ENCODE measurements around the gene CCR7.

The CCR7 gene

GRCh38 chr17:40598619-40599467 is 33.6 kb upstream of the CCR7 start:
- TF ChIP-seq CTCF (IDR thresholded peaks at IDR 0.05), result no peak
- H3K4me3 ChIP-seq (ENCODE audit: low read depth in 1 of 2, low read length in 1 of 2), result no peak overlapping the region
- H3K9me3 ChIP-seq, result no peaks in the 10 kb centered on the region
- no peaks in the 10 kb centered on the region for H3K4me1 ChIP-seq (ENCODE audit: control insufficient read depth in 1 of 2, insufficient read depth in 1 of 2, low read depth in 1 of 2, low read length in 1 of 2)
- H3K27me3 ChIP-seq, result no peaks in the 10 kb centered on the region
- H3K27ac ChIP-seq, result no peak overlapping the region
- no peaks in the 10 kb centered on the region for H3K36me3 ChIP-seq

DNA sequence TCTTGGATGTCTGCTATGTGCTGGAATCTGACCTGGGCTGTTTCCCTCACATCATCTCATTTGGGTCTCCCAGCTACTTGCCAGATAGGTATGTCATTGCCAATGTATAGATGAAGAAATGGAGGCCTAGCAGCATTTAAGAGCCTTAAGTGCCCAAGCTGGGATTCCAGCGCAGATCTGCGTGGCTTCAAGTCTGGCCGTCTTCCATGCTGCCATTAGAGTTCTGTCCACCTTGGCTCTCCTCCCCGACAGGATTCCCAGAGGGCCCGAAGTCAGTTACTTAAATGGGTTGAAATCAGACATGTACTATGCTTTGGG is 33.0 kb upstream of the CCR7 start:
- no peaks in the 10 kb centered on the region for H3K27me3 ChIP-seq
- H3K4me3 ChIP-seq (ENCODE audit: low read depth in 1 of 2, low read length in 1 of 2), result no peak overlapping the region
- no peak overlapping the region for H3K27ac ChIP-seq
- H3K9me3 ChIP-seq, result no peaks in the 10 kb centered on the region
- no peaks in the 10 kb centered on the region for H3K4me1 ChIP-seq (ENCODE audit: control insufficient read depth in 1 of 2, insufficient read depth in 1 of 2, low read depth in 1 of 2, low read length in 1 of 2)
- no peak for TF ChIP-seq CTCF (IDR thresholded peaks at IDR 0.05)
- H3K36me3 ChIP-seq, result no peaks in the 10 kb centered on the region

DNA sequence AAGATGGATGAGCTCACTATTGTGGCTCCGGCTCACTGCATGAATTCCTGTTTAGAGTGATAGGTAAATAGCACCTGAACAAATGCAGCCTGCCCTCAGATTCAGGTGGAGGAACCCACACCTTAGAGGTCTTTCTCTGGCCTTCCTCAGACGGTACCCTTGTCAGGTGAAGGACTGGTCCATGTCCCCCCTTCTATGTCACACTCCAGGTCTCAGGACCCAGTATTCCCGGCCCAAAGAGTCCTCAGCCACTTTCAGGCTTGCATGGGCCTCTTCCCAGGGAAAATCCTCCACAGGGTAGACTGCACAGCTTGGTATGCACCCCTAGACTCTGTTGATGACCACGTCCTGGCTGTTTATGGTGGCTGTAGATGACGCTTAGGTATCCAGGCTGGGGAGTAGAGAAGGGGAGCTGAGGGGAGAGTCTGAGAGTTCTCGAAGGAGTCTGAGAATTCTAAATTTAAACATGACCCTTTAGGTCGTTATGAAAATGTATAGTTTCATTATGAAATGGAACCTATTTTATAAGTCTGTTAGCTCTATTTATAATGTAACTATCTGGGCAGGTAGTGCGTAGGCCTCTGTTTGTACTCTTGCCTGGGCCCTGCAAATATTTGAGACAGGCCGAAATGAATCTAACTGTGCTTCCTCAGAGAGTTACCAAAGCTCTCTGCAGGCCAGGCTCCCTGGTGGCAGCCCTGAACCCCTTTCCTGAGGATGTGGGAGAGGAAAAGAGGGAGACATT is 32.5 kb upstream of the CCR7 start:
- TF ChIP-seq CTCF (IDR thresholded peaks at IDR 0.05), result no peak
- H3K4me3 ChIP-seq (ENCODE audit: low read depth in 1 of 2, low read length in 1 of 2), result no peak overlapping the region
- no peak overlapping the region for H3K27ac ChIP-seq
- H3K27me3 ChIP-seq, result no peaks in the 10 kb centered on the region
- H3K9me3 ChIP-seq, result no peaks in the 10 kb centered on the region
- no peaks in the 10 kb centered on the region for H3K36me3 ChIP-seq
- no peaks in the 10 kb centered on the region for H3K4me1 ChIP-seq (ENCODE audit: control insufficient read depth in 1 of 2, insufficient read depth in 1 of 2, low read depth in 1 of 2, low read length in 1 of 2)

DNA sequence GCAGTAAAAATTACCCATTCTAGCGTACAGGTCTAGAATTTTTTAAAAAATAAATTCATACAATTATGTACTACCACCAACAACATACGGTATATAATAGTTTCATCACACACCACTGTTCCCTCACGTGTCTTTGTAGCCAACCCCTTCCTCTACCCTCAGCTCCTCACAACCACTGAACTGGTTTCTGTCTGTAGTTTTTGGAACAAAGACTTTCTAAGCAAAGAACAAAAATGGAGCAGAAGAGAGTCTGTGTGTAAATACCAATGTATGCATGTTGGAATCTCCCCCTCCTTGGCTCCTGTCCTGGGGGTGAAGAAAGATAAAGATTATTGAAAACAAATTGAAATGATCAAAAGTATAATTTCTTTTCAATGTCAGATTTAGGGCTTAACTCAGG is 31.9 kb upstream of the CCR7 start:
- Histone ChIP-seq H3K4me3 (ENCODE audit: low read depth in 1 of 2, low read length in 1 of 2) (no peak overlapping the region), H3K27ac (no peak overlapping the region), H3K27me3 (no peaks in the 10 kb centered on the region), H3K4me1 (ENCODE audit: control insufficient read depth in 1 of 2, insufficient read depth in 1 of 2, low read depth in 1 of 2, low read length in 1 of 2) (no peaks in the 10 kb centered on the region), H3K9me3 (no peaks in the 10 kb centered on the region), H3K36me3 (no peaks in the 10 kb centered on the region)
- TF ChIP-seq CTCF (IDR thresholded peaks at IDR 0.05), result no peak

DNA sequence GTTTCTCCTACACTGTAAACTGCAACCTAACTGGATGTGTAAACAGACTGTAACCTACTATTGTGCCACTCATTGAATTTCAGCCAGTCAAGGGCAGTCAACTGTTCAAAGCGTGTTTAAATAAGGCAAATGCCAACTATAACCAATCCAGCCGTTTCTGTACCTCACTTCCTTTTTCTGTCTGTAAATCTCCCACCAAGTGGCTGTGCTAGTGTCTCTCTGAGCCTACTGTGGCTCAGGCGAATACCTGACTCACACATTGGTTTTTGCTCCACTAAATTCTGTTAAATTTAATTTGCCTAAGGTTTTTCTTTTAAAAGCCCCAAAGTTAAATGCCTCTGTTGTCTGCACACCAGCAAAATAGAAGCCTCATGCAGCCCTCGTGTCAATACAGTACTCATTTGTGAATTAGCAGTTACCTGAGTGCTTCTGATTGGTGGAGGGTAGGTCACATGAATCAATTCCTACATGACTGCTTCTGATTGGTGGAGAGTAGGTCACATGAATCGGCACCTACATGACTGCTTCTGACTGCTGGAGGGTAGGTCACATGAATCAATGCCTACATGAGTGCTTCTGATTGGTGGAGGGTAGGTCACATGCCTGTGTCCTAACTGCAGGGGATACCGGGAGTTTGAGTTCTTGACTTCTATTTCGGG is 31.1 kb upstream of the CCR7 start:
- H3K9me3 ChIP-seq, result no peaks in the 10 kb centered on the region
- H3K4me1 ChIP-seq (ENCODE audit: control insufficient read depth in 1 of 2, insufficient read depth in 1 of 2, low read depth in 1 of 2, low read length in 1 of 2), result no peaks in the 10 kb centered on the region
- H3K36me3 ChIP-seq, result no peaks in the 10 kb centered on the region
- no peak overlapping the region for H3K27ac ChIP-seq
- no peak for TF ChIP-seq CTCF (IDR thresholded peaks at IDR 0.05)
- no peak overlapping the region for H3K4me3 ChIP-seq (ENCODE audit: low read depth in 1 of 2, low read length in 1 of 2)
- H3K27me3 ChIP-seq, result no peaks in the 10 kb centered on the region

Data from neutrophil (primary cell).